ENCODE measurements around the gene ETV5.
"Not testable (repeated sequence)": the region's sequence is repeated elsewhere in the genome, so short reads cannot be mapped to it uniquely, and the experiment has no call there.

Gene ETV5

DNA sequence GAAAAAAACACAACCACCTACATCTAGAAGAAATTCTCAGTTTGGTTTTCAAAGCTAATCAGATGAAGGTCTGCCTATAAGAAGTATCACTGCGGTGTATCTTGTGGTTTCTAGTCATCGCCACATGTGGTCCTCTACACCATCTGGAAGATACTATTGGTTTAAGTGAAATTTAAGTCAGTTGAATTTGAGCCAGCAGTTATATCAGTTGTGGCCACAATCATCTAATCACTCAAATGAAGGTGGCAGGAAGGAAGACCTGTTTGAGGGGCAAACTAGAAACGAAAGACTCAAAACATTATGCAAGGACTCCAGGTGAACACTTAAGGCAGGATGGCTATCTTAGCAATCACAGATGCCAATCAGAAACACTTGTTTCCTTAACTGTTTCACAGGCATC is 48.7 kb downstream of the ETV5 start:
- no peak for DNase-seq

DNA sequence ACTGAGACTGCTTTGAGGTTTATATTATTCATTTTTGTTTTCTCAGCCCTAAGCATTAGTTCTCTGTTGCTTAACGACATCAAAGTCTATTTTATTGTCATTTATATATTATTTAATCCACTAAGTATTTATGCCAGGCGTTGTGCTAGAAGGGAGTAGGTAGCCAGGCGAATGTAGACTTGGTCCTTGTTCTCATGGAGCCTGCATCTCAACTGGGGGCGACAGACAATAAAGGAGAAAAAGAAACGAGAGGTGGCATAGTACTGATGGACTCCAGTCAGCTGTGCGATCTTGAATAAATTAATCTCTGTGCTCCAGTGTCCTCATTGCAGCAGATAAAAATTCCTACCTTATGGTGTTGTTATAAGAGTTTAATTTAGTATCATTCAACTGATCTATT is 49.7 kb downstream of the ETV5 start:
- DNase-seq: no peak

DNA sequence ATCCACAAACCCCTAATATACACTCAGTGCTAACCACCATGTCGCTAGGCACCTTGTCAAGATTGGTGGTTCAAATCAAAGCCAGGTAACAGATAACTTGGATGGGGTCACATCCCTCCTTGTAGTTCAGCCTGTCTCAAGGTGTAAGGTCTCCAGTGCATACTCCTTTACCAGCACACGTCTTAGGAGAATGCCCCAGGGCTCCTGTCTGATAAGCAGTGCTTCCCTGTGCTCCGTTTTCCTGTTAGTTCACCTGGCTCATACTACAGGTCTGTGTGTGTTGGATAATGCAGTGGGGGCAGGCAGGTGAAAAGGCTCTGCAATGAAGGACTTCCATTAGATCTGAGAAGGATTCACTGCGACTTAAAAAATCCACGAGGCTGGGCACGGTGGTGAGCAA is 50.7 kb downstream of the ETV5 start:
- DNase-seq: no peak

DNA sequence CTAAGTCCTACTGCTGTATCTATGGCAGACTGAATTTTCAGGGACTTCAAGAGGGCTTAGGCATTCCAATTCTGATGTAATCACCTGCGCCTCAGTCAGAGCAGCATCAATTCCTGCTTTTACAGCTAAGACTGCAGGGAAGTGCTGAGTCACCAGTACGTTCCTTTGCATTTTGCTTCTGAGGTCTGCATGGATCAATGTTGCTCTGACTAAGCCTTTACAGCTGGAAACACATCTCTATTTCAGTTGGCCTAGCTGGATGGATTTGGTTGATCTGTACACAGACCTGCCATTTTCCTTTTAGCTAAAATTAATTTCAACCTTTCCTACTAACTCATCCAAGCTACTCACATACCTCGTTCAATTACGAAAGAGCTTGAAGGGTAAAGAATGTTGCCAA is 51.3 kb downstream of the ETV5 start:
- DNase-seq: no peak

DNA sequence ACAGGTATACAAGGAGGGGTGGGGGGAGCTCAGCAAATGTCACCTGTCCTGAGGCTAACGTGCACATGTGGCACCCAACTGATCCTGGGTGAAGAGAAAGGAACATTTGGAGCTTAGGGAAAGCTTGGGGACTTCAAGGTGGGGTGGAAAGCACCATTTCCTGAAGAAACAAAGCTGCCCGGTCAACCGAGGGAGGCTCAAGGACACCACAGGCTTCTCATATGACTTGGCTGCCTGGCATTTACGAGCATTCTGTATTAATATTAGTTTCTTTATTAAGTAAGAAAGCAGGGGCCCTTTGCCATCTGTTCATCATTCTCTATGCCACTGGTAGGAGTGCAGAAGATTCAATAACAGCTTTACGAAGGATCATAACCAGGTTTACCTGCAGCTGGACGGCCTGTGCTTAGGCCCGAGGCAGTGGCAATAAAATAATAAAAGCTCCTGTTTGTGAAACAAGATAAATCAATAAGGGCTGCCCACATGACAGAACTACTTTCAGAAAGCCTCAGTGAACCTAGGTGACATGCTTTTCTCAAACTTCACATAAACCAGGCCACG is 54.0 kb downstream of the ETV5 start:
- no peak for DNase-seq

DNA sequence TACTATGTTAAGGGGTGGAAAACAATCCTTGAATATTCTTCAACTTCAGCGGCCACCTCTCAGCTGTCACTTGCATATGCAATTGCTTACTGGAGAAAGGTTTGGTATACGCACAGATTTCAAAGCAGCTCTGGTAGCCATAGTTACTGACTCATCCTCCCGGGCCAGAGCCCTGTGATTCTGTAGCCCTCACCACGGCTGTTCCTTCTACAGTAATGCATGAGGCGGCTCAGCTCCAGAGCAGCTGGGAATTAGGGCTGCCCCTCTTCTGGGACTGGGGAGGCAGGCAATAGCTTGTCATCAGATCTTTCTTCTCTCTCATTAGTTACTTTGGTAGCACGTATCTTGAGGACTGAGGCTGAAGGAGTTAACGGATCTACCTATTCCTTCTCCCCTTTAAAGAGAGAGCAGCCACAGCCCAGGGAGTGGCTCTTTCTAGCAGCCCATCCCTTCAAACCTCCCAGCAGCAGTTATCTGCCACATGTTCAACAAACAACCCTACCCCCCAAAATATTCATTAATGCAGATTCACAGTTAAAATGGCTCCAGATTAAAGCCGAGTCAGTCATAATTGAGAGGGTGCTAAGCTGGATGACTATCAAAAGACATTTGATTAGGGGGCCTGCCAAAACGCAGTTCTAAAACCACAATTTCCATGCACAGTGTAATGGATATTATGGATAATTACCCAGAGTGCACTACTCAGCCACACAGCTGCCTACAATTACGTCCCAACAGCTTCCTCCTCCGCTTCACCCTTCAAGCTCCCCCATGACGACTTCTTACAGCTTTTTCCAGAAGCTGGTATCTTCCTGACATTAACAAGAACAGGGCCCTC is 54.7 kb downstream of the ETV5 start:
- no peak for DNase-seq

DNA sequence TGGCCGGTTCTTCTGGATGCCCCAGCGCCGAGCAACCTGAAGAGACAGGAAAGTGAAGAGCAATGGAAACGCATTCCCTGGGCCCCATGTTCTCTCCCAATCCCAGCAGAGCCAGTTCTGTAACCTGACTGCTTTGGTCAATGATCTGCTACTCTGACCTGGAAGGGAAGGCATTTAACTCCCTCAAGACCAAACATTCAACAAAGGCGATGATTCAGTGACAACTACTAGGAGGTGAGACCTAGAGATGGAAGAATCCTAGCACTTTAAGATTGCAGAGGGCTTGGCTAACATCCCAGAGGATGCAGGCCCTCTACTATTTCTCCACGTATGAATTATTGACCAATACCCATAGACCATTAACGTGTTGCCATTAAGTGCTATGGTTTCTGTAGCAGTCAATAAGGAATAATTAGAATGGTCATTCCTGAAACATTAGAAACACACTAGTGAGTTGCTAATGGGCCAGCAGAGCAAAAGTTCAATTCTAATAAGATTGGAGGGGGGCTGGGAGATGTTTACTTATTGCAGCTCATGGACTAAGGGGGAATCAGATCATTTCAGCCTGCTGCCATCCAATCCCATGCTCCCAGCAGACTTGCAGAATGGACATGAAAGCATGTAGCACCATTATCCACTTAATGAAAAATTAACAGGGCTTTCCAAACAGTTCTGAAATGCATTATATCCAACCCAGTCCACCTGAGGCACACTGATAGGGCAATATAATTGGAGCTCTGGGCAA is 56.6 kb downstream of the ETV5 start:
- no peak for DNase-seq

DNA sequence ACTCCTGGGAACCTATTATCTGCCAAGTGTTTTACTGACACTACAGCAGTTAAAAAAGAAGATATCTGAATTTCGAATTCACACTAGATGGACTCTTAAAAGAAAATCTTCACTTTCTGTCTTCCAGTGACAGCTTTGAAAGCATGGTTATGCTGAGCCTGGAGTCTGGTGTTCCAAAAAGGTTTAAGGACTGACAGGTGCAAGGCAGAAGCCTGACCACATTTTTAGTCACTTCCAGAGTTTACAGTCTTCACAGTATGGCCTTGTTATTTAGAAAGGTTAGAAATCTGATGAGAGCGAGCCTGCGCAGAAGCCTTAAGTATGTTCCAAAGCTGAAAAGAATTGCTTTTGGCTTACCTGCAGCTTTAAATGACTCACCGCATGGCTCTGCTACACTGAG is 59.9 kb downstream of the ETV5 start:
- no peak for DNase-seq

DNA sequence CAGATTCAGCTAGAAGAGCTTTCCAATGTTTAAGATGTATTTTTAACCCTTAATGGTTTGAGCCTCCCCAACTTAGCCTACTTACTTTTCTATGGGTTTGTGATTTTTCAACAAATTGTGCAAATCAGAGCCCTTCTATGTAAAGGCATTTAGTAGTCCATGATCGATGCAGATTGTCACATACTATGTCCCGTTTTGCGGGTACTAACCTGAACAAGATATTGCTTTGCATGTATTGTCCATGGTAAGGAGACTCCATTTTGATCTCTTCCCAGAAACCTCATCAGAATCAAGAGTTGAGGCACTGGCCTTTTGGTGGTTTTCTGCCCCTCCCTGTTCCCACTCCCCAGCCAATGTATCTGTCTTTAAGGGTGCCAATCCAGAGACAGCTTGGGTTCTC is 60.8 kb downstream of the ETV5 start:
- DNase-seq: no peak

DNA sequence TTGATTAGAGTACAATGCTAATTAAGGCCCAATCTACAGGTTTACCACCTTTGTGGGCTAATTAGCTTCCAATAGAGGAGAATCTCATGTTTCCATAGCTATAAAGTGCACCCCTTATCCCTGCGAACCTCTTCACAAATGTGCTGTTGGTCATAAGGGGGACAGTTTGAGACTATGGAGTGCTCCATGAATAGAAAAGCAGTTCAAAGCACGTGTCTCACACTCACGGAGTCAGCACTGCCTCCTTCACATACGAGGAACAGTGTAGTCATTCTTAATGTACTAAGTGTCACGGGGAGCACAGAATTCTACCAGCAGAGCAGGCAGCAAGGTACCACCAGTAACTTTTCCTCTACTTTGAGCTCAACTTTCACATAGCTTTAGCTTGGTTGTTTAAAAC is 62.1 kb downstream of the ETV5 start:
- DNase-seq: no peak

DNA sequence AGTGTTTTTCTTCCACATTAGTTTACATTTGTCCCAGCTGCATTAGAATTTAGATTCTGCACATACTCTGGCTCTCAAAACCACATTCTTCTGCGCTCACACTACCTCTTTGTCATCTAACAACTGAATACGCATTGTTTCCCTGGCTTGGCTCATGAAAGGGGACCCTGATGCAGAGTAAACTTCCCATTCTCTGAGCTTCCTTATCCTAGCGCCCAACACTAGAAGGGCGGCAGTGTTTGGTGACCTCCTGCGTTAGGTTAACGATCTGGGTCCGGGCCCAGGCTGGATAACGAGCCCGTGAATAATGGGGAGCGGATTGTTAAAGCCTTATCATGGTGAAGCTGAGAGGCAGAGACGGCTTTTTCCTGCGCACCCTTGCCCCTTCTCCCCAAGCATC is 63.9 kb downstream of the ETV5 start:
- no peak for DNase-seq

DNA sequence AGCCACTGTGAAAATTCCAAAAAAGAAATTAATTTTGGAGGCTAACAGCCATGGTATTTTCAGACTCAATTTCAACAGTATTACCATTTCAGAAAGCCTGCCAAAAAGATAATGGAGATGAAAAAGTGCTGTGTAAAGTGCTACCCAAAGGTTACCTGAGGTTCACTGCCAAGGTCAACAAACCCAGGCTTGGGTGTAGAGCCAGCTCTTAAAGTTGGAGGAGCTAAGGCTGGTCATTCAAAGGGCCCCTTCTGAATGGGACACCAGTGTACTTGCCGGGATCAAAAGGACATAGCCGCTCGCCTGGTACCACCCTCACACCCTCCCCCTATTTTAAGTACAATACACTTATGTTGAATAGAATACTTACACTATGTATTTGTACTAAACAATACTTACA is 64.5 kb downstream of the ETV5 start:
- no peak for DNase-seq

DNA sequence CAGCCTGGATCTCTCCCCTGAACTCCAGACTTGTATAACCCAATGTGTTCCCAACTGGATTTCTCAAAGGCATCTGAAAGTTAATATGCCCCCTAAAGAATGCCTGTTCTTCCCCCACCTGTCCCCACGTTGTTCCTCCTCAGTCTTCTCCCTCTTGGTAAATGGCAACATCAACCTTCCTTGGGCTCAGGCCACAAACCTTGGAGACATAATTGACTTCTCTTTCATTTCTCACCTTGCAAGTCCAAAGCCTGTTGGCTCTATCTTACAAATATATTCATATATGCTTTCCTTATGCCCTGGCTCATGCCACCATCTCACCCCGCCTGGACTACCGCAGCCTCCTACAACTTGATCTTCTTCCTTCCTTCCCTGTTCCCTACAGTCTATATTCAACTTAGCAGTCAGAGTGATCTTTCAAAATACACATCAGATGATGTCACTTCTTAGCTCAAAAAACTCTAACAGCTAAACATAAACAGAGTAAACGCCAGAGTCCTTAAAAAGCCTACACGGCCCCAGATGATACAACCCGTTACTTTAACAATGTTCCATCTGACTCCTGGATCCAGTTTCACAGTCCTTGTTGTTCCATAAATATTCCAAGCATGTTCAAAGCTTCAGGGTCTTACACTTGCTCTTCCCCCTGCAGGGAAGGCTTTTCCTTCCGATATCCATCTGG is 66.2 kb downstream of the ETV5 start:
- no peak for DNase-seq

DNA sequence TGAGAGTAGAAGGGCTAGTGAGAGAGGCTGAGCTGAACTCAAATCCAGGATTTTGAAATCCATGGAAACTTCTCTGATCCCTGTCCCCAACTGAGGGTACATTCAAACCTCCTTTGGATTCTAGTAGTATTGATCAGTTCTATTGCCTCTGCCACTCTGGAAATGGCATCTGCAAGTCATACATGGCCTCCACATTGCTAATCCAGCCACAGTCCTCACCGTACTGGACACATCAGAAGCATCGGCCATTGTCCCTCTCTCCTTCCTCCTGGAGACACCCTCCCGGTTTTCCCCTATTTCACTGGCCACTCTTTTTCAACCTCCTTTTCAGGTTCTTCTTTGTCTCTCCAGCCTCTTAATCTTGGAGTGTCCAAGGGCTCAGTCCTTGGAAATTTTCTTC is 66.9 kb downstream of the ETV5 start:
- DNase-seq: no peak

DNA sequence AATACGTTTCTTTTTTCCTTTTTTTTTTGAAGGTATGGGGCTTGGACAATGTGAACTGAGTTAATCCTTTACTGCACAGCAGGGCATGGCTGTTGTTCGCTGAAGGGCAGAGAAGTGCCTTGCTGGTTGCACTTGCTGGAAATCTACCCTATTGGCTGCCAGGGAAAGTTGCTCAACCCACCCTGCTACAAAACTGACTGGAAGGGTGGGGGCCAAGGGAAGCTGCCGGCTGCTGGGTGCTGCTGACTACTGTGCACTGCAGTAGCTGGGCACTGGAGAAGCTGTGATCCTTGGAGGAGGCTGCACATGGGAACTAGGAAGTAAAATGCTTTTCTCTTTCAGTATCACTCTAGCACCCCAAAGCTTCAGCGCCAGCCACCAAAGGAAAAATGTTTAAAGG is 70.5 kb downstream of the ETV5 start:
- no peak for DNase-seq

DNA sequence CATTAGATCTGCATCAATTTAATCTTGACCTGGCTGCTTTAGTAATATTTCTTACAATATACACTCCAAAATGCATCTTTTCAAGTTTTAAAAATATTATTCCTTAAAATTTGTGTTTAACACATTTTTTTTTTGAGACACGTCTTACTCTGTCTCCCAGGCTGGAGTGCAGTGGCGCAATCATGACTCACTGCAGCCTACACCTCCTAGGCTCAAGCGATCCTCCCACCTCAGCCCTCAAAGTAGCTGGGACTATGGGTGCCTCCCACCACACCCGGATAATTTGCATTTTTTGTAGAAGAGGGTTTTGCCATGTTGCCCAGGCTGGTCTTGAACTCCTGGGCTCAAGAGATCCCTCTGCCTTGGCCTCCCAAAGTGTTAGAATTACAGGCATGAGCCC is 73.6 kb downstream of the ETV5 start:
- DNase-seq: no peak

DNA sequence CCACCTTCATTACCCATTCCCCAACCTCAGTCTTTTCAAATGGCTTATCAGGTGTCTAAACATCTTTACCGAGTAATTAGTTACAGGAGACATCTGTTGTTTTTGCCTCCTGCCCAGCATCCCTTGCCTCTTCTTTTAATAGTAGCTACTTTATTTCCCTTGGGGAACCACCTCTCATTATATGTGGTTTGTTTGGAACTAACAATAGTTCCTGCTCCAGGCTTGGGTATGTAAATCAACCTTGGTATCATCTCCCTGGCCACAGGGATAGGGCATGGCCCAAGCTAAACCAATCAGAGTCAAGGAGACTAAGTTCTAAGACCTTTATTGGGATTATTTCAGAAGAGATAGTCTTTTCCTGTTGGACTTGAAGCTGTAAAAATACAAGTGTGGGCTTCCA is 76.6 kb downstream of the ETV5 start:
- no peak for DNase-seq

DNA sequence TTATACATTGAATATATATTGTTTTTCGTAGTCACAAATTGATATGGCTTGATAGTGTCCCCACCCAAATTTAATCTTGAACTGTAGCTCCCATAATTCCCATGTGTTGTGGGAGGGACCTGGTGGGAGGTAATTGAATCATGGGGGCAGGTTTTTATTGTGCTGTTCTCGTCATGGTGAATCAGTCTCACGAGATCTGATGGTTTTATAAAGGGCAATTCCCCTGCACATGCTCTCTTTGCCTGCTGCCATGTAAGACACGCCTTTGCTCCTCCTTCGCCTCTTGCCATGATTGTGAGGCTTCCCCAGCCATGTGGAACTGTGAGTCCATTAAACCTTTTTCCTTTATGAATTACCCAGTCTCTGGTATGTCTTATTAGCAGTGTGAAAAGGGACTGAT is 82.9 kb downstream of the ETV5 start:
- not testable (repeated sequence) for DNase-seq

DNA sequence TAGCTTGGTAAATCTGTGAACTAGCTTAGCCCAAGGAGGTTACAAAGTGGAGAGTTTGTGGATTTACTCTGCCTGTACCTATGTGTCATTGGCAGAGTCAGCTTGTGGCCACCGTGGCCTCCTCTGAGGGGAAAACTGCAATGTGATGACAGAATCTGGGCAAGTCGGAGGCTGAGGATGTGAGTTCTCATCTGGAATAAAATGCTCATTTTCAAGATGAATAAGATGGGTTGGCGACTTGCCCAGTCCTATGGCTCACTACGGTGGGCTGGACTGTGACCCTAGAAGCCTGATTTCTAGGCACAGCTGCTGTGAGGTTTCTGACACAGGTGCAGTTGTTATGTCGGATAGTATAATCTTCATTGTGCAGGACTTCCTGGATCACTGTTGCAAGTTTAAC is 83.7 kb downstream of the ETV5 start:
- no peak for DNase-seq

DNA sequence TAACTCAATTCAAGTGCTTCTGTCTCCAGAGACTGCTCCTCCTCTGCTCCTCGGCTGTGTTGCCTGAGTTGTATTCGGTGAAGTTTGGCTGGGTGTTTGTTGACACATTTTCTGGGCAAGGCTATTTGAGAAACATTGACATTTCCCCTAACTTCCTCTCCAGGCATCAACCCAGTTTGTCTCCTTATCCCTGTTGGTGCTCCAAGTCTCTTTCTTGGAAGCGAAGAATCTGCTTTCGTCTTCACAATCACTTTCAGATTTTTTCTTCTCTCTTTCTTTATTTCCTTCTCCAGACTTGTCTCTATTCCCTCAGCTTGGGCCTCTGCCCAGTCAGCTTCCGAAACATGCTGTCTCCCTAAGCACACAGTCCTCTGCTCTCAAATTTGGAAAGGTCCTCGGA is 84.7 kb downstream of the ETV5 start:
- no peak for DNase-seq

DNA sequence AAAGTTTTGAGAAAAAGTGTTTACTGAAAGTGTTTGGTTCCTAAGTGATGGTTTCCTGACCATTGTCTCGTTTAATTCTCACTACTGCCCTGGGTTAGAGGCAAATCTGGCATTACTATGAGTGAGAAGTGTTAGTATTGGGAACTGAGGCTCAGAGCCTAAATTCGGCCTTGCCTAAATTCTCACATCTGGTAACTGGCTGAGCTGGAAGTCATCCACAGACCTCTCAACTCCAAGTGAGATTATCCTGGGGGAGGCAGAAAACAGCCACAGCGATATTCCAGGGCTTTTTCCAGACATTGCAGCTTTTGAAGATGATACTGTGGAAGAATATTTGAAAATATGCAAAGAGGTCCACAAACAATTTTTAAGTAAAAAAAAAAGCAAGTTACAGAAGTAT is 86.0 kb downstream of the ETV5 start:
- DNase-seq: no peak

DNA sequence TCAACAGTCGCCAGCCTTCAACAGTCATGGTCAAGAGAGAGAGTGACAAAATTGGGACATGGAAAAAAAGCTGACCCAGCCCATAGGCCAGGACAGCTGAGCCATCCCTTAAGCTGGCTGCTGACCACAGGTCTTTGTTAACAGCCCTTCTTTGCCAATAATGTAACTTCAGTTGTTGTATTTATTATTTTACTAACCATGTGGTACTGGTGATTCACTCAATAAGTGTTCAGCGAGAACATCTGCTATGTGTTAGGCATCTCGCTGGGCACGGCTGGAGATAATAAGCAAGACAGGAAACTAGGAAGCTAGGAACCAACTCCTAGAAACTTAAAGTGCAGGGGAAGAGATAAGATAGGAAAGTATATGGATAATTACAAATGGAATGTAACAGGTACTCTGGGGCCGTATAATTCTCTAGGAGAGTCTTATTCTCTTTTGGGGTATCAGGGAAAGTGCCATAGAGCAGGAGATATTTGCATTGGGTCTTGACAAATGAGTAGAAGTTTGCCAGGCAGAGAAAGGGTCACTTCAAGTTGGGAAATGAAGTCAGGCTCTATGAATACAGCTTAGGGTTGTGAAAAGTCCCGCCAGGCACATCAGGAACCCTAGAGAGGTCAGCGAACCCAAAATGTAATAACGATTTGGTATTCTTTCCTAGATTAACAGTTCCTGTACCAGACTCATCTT is 87.1 kb downstream of the ETV5 start:
- no peak for DNase-seq

DNA sequence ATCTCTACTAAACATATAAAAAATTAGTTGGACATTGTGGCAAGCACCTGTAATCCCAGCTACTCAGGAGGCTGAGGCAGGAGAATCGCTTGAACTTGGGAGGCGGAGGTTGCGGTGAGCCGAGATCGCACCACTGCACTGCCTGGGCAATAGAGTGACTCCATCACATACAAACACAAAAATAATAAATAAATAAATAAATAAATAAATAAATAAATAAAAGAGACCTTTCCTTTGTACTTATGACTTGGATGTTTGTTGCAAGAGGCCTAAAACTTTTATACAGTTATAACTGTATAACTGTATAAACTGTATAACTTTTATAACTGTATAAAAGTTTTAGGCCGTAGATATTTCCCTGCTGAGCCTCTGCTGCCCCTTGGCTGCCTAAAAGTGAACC is 87.6 kb downstream of the ETV5 start:
- not testable (repeated sequence) for DNase-seq

Measured in activated gamma-delta T cell (primary cell).